ENCODE results near the gene ESPN.

Gene ESPN

DNA sequence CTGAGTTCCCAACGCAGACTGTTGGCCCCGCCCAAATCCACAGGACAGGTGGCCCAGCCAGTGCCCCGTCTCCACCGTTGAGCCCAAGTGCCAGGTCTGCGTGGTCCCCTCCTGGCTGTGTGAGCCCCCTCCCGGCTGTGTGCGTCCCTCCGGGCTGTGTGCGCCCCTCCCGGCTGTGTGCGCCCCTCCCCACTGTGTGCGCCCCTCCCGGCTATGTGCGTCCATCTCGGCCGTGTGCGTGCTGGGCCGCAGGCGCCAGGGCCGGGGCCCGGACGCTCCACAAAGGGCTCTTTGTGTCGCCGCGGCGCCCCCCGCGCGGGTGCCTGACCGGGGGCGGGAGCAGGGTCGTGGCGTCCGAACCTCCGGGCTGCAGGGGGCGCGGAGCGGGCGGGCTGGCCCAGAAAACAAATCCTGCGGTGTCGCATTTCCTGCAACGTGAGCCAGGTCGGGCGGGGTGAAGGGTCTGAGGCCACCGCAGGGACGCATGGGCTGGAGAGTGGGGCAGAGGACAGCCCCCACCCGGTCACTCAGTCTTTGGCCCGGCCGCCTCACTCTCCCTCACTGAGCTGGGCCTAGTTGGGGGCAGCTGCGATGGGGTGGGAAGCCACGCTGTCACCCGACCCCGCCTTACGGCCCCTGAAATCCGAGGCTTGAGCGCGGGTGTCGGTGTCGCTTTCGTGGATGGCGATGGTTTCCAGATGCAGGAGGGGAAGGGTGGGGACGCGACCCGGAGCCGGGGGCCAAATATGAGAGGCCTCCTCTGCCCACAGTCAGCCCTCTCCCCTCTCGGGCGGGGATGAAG is 22.6 kb downstream of the ESPN start:
- Histone ChIP-seq H3K36me3 (ENCODE audit: insufficient read depth, low read length) (no peaks in the 10 kb centered on the region), H4K20me1 (ENCODE audit: insufficient read depth, low read length) (no peaks in the 10 kb centered on the region), H2AFZ (ENCODE audit: low read depth, low read length) (no peak overlapping the region), H3K27me3 (ENCODE audit: insufficient read depth, low read length, poor library complexity) (peaks cover 7% of the 10 kb centered on the region), H3K4me3 (ENCODE audit: low read depth in 1 of 2, low read length in 2 of 2) (no peak overlapping the region), H3K9ac (ENCODE audit: low read depth, low read length) (no peak overlapping the region), H3K4me2 (ENCODE audit: insufficient read depth, low read length) (no peak overlapping the region), H3K79me2 (ENCODE audit: insufficient read depth, low read length) (no peaks in the 10 kb centered on the region), H3K4me1 (ENCODE audit: insufficient read depth, low read length) (no peaks in the 10 kb centered on the region), H3K27ac (ENCODE audit: low read length) (no peak overlapping the region), H3K9me3 (ENCODE audit: insufficient read depth, low read length, severe bottlenecking) (no peaks in the 10 kb centered on the region)
- ATAC-seq (ENCODE audit: insufficient read depth, low read depth) (no peak), DNase-seq (no peak)
- TF ChIP-seq, protein P1, sequence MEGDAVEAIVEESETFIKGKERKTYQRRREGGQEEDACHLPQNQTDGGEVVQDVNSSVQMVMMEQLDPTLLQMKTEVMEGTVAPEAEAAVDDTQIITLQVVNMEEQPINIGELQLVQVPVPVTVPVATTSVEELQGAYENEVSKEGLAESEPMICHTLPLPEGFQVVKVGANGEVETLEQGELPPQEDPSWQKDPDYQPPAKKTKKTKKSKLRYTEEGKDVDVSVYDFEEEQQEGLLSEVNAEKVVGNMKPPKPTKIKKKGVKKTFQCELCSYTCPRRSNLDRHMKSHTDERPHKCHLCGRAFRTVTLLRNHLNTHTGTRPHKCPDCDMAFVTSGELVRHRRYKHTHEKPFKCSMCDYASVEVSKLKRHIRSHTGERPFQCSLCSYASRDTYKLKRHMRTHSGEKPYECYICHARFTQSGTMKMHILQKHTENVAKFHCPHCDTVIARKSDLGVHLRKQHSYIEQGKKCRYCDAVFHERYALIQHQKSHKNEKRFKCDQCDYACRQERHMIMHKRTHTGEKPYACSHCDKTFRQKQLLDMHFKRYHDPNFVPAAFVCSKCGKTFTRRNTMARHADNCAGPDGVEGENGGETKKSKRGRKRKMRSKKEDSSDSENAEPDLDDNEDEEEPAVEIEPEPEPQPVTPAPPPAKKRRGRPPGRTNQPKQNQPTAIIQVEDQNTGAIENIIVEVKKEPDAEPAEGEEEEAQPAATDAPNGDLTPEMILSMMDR (IDR thresholded peaks at IDR 0.05; ENCODE audit: borderline replicate concordance, extremely low read depth, low read length, poor library complexity, severe bottlenecking), result no peak
- TF ChIP-seq EZH2 (IDR thresholded peaks at IDR 0.05; ENCODE audit: borderline replicate concordance, low read depth, low read length, severe bottlenecking), result no peak

DNA sequence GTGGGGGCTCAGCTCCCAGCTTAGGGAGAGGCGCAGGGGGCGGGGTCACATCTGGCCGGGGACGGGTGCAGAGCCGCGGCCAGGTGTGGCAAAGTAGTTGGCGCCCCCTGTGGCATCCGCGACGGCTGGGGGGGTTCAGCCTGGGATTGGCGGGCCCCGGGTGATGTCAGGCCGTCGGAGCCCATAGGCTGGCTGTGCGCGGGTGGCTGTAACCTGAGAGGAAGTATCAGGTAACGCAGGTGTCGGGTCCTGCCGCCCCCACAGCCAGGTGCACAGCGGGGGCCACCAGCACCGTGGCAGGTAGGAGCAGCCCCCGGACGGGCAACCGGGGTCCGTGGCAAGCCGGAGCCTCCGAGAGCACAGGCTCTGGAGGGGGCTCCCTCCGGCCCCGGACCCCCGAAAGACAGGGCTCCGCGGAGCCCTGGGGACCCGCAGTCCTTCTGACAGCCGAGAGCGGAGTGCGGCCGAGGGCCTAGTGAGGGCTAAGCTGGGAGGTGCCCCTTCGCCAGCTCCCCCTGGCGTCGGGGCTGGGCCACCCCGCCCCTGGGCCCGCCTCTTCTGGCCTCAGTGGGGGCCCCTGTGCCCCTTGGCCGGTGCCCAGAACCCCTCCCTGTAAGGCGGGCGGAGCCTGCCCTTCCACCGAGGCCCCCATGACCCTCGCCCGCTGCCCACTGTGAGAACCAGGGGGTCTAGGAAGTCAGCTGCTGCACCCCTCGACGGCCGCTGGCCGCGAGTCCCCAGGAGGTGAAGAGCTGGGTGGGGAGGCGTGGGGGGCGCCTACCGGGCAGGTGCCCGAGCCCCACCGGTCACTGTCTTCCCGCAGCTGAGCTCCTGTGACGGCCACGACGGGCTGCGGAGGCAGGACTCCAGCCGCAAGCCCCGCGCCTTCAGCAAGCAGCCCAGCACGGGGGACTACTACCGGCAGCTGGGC is 23.5 kb downstream of the ESPN start:
- Histone ChIP-seq H3K9ac (ENCODE audit: low read depth, low read length) (no peak overlapping the region), H3K9me3 (ENCODE audit: insufficient read depth, low read length, severe bottlenecking) (no peaks in the 10 kb centered on the region), H4K20me1 (ENCODE audit: insufficient read depth, low read length) (no peaks in the 10 kb centered on the region), H3K27ac (ENCODE audit: low read length) (no peak overlapping the region), H3K4me1 (ENCODE audit: insufficient read depth, low read length) (no peaks in the 10 kb centered on the region), H3K36me3 (ENCODE audit: insufficient read depth, low read length) (no peaks in the 10 kb centered on the region), H3K4me3 (ENCODE audit: low read depth in 1 of 2, low read length in 2 of 2) (no peak overlapping the region), H3K4me2 (ENCODE audit: insufficient read depth, low read length) (no peak overlapping the region), H2AFZ (ENCODE audit: low read depth, low read length) (no peak overlapping the region), H3K27me3 (ENCODE audit: insufficient read depth, low read length, poor library complexity) (peaks cover 7% of the 10 kb centered on the region), H3K79me2 (ENCODE audit: insufficient read depth, low read length) (no peaks in the 10 kb centered on the region)
- TF ChIP-seq, protein P1 (IDR thresholded peaks at IDR 0.05; ENCODE audit: borderline replicate concordance, extremely low read depth, low read length, poor library complexity, severe bottlenecking), result no peak
- no peak for TF ChIP-seq EZH2 (IDR thresholded peaks at IDR 0.05; ENCODE audit: borderline replicate concordance, low read depth, low read length, severe bottlenecking)
- DNase-seq (no peak), ATAC-seq (ENCODE audit: insufficient read depth, low read depth) (0 out of 3 replicates have a peak, but pooled peaks have one; percentile 16)

DNA sequence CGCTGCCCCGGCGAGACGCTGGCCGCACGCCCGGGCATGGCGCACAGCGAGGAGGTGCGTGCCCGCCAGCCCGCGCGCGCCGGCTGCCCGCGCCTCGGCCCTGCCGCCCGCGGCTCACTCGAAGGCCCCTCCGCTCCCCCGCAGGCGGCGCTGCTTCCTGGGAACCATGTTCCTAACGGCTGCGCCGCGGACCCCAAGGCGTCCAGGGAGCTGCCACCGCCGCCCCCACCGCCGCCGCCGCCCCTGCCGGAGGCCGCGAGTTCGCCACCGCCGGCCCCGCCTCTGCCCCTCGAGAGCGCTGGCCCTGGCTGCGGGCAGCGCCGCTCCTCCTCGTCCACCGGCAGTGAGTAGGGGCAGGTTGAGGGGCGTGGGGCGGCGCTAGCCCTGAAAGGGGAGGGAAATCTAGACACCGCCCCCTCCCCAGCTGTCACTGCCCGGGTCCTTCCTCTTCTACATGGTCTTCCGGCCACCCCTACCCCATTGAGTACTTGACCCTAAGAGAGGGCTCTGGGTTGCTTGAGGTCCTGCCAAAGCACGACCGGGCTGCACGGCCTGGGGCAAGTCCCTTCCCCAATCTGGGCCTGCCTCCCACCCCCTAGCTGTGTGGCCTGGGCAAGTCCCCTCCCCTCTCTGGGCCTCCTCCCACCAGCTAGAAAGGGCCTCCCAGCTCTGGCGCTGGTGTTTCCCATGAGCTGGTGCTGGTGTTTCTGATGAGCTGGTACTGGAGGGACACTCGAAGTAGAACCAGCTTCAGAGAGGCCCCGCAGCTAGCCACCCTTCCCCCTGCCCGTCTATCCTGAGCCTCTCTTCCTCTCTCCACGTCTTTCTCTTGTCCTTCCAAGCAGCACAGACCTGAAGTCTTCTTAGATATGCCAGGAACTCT is 24.4 kb downstream of the ESPN start:
- no peak for DNase-seq
- no peaks in the 10 kb centered on the region for H4K20me1 ChIP-seq (ENCODE audit: insufficient read depth, low read length)

More for the DNA sequence above, 24.4 kb downstream of the ESPN start:
- TF ChIP-seq, protein P1 (IDR thresholded peaks at IDR 0.05; ENCODE audit: borderline replicate concordance, extremely low read depth, low read length, poor library complexity, severe bottlenecking), result no peak
- no peak for TF ChIP-seq EZH2 (IDR thresholded peaks at IDR 0.05; ENCODE audit: borderline replicate concordance, low read depth, low read length, severe bottlenecking)
- H2AFZ ChIP-seq (ENCODE audit: low read depth, low read length), result no peak overlapping the region
- H3K27ac ChIP-seq (ENCODE audit: low read length), result no peak overlapping the region
- no peaks in the 10 kb centered on the region for H3K36me3 ChIP-seq (ENCODE audit: insufficient read depth, low read length)
- no peak for ATAC-seq (ENCODE audit: insufficient read depth, low read depth)
- H3K4me2 ChIP-seq (ENCODE audit: insufficient read depth, low read length), result no peak overlapping the region
- no peaks in the 10 kb centered on the region for H3K4me1 ChIP-seq (ENCODE audit: insufficient read depth, low read length)
- H3K9me3 ChIP-seq (ENCODE audit: insufficient read depth, low read length, severe bottlenecking), result no peaks in the 10 kb centered on the region
- no peak overlapping the region for H3K4me3 ChIP-seq (ENCODE audit: low read depth in 1 of 2, low read length in 2 of 2)
- H3K9ac ChIP-seq (ENCODE audit: low read depth, low read length), result no peak overlapping the region
- H3K79me2 ChIP-seq (ENCODE audit: insufficient read depth, low read length), result no peaks in the 10 kb centered on the region
- H3K27me3 ChIP-seq (ENCODE audit: insufficient read depth, low read length, poor library complexity), result peaks cover 7% of the 10 kb centered on the region
